NT2/D1 (cell line): ENCODE measurements around the gene ZDHHC17.

Source experiments
- SUZ12 ChIP-seq: IDR thresholded peaks from 2 replicates; pipeline ENCODE4 v1.6.1; 2011; ENCODE audit not compliant: insufficient read length, insufficient read depth; ENCODE audit errors: extremely low read depth
- YY1 ChIP-seq: IDR thresholded peaks from 2 replicates; pipeline ENCODE4 v1.6.1; 2011; ENCODE audit not compliant: insufficient read length, insufficient read depth
- ZNF274 ChIP-seq: IDR thresholded peaks from 2 replicates; pipeline ENCODE4 v1.6.1; 2011; ENCODE audit warnings: mild to moderate bottlenecking, low read depth, low read length

DNA sequence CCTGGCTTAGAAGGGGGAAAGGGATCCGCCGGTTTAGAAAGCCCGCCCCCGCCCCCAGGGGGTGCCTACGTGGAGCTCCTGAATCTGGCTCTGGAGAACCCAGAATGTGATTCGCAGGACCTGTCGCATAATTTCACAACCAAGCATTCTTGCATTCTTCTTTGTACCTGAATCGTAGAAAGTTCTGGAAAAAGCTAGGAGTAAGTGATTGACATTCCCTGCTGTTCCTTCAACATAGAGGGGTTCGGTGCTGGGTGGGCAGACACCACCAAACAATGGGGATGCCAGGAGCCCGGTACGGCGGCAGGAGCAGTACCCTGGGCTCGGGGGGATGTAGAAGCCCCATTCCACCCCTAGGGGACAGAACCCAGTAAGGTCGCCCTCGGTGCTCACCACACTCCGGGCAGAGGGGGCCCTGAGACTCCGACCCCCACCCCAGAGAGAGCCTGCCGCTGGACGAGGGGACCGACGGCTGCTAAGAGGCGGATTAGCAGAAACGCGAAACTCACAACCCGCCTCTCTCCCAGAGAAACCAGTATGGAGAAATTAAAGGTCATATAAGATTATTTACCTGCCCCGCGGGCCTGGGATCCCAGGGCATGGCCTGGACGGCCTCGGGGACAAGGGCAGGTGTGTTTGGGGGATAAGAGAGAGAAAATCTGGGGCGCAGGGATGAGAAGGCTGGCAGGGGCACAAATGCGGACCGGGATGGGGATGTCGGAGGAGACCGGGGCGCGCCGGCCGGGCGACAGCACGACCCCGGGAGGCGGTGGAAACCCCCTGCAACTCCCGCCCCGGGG lies 114.4 kb downstream of the ZDHHC17 start:
- TF ChIP-seq SUZ12 (no peak), ZNF274 (no peak), YY1 (no peak)
